Testis (tissue), 2 donors: ENCODE measurements around the gene TAT.

Source experiments
- CTCF ChIP-seq, 3 experiments: fragments of 450-650 bp in 2 of 3; fragments of 200-600 bp in 1 of 3; sonication (generic) in 1 of 3; IDR thresholded peaks; one replicate each; pipeline ENCODE4 v1.5.1; 2016 to 2019; ENCODE audit warnings: antibody characterized with exemption in 3 of 3, mild to moderate bottlenecking in 2 of 3, moderate library complexity in 1 of 3
- POLR2A ChIP-seq: fragments of 450-650 bp; IDR thresholded peaks from one replicate; pipeline ENCODE4 v1.6.1; 2017; ENCODE audit warnings: antibody characterized with exemption, mild to moderate bottlenecking, moderate library complexity

- TF ChIP-seq CTCF (IDR thresholded peaks at IDR 0.05) (no peak), POLR2A (no peak)
Measured at GRCh38 chr16:71573387-71574094, 3.4 kb downstream of the TAT start.
